CD4-positive, alpha-beta T cell (primary cell): ENCODE data around the gene DAP. TPM values are rescaled to one million over a fixed set of nuclear protein-coding genes. Genes with fewer than 3 reads are reported as not detected.

Experiments
- ATAC-seq: fragments of 200-7000 bp; cut with Tn5 transposase; one replicate; pipeline ENCODE4 v1.10.0; 2022; ENCODE audit warnings: mild to moderate bottlenecking; ENCODE audit not compliant: poor library complexity
- CTCF ChIA-PET: fragments of 350-600 bp; sonication (Branson Sonifier 250); formaldehyde crosslinking; loops from one replicate; lab custom pipeline; 2021; ENCODE audit warnings: antibody characterized with exemption, inconsistent platforms; lab: Charles Lee
- POLR2A ChIA-PET: fragments of 350-600 bp; sonication (Branson Sonifier 250); formaldehyde crosslinking; loops from one replicate; lab custom pipeline; 2021; ENCODE audit warnings: antibody characterized with exemption, inconsistent platforms; lab: Charles Lee
- DNase-seq, 14 experiments: peaks; one replicate each; pipeline ENCODE4 v3.0.0-alpha.2; 2013 to 2020; ENCODE audit warnings: mixed read lengths in 2 of 14
- H3K27ac ChIP-seq, 2 donors: one replicate each; pipeline versions ENCODE4 v1.5.1 to v1.7.0; 2013; ENCODE audit warnings: low read length in 2 of 2, low read depth in 1 of 2, mild to moderate bottlenecking in 1 of 2
- H3K27me3 ChIP-seq, 2 experiments: 1 replicate in 1 of 2; 2 replicates in 1 of 2; pipeline versions ENCODE4 v1.6.1 to v1.7.0; 2013; ENCODE audit warnings: low read length in 2 of 2, control low read depth in 1 of 2, mild to moderate bottlenecking in 1 of 2, moderate library complexity in 1 of 2; ENCODE audit not compliant: insufficient read depth in 2 of 2, control insufficient read depth in 1 of 2
- H3K36me3 ChIP-seq: one replicate; pipeline ENCODE4 v1.6.1; 2013; ENCODE audit warnings: low read length, control low read depth; ENCODE audit not compliant: insufficient read depth
- H3K4me1 ChIP-seq: one replicate; pipeline ENCODE4 v1.6.1; 2013; ENCODE audit warnings: low read length, control low read depth; ENCODE audit not compliant: insufficient read depth
- H3K4me3 ChIP-seq: one replicate; pipeline ENCODE4 v1.5.1; 2013; ENCODE audit warnings: mild to moderate bottlenecking, low read length, moderate library complexity
- H3K9me3 ChIP-seq, 2 experiments: 1 replicate in 1 of 2; 2 replicates in 1 of 2; pipeline versions ENCODE4 v1.6.1 to v1.7.0; 2013; ENCODE audit warnings: low read length in 2 of 2, mild to moderate bottlenecking in 2 of 2, control low read depth in 1 of 2, moderate library complexity in 1 of 2; ENCODE audit not compliant: control insufficient read depth in 1 of 2, insufficient read depth in 1 of 2
- H3K27ac Mint-ChIP-seq: one replicate; pipeline ENCODE4 v1.8.0; 2020; ENCODE audit warnings: mixed read lengths
- H3K27me3 Mint-ChIP-seq: one replicate; pipeline ENCODE4 v1.8.0; 2021; ENCODE audit warnings: mixed read lengths
- H3K36me3 Mint-ChIP-seq: one replicate; pipeline ENCODE4 v1.8.0; 2021; ENCODE audit warnings: low read depth, mixed read lengths
- H3K4me1 Mint-ChIP-seq: one replicate; pipeline ENCODE4 v1.8.0; 2021; ENCODE audit warnings: low read depth, mixed read lengths
- H3K4me3 Mint-ChIP-seq: one replicate; pipeline ENCODE4 v1.8.0; 2020; ENCODE audit warnings: mild to moderate bottlenecking, mixed read lengths
- H3K9me3 Mint-ChIP-seq: one replicate; pipeline ENCODE4 v1.8.0; 2020; ENCODE audit warnings: mixed read lengths
- CTCF ChIP-seq: fragments of 200-600 bp; IDR thresholded peaks from one replicate; pipeline ENCODE4 v1.8.0; 2022; ENCODE audit warnings: antibody characterized with exemption, mild to moderate bottlenecking
- intact Hi-C, 2 experiments: fragments of 100-400 bp; cut with DNase I in 1 of 2; cut with micrococcal nuclease in 1 of 2; formaldehyde crosslinking; loops; one replicate each; pipeline versions ENCODE4 v1.15.1 to v1.9.0; 2023 to 2025; cut with DNase I, micrococcal nuclease
- total RNA-seq, 174 experiments: library from RNA in 2 of 174; stranded (reverse) in 2 of 174; gene quantifications; one replicate each; pipeline ENCODE4 v1.2.3 and lab custom pipeline; 2021 to 2026

DAP gene
- total RNA-seq, 2 experiments from 2014 or later = 33.6 to 35.2 TPM

- DNase-seq (no peak), ATAC-seq (no peak)
- Mint-ChIP-seq H3K9me3 (peaks cover 4% of the 10 kb centered on the region), H3K27ac (no peak overlapping the region), H3K4me1 (no peaks in the 10 kb centered on the region), H3K27me3 (no peaks in the 10 kb centered on the region), H3K4me3 (no peak overlapping the region), H3K36me3 (peaks cover 40% of the 10 kb centered on the region)
- CTCF ChIA-PET = no interaction called here
- POLR2A ChIA-PET = no interaction called here
- TF ChIP-seq CTCF = no peak
- intact Hi-C loops = no loop called here
- Histone ChIP-seq H3K4me3 (no peak overlapping the region), H3K27me3 (no peaks in the 10 kb centered on the region), H3K9me3 (peaks cover 0 to 29% of the 10 kb centered on the region in 2 experiments), H3K36me3 (peaks cover 40% of the 10 kb centered on the region), H3K27ac (no peak overlapping the region), H3K4me1 (no peaks in the 10 kb centered on the region)
Observed at GRCh38 chr5:10676946-10677345, 84.1 kb downstream of the DAP start.

- intact Hi-C loops = no loop called here
- ChIA-PET CTCF (no interaction called here), POLR2A (no interaction called here)
- Mint-ChIP-seq H3K4me1 (no peaks in the 10 kb centered on the region), H3K27me3 (no peaks in the 10 kb centered on the region), H3K36me3 (peaks cover 36% of the 10 kb centered on the region), H3K27ac (no peak overlapping the region), H3K9me3 (peaks cover 4% of the 10 kb centered on the region), H3K4me3 (no peak overlapping the region)
- Histone ChIP-seq H3K36me3 (peaks cover 36% of the 10 kb centered on the region), H3K4me3 (no peak overlapping the region), H3K9me3 (peaks cover 0 to 29% of the 10 kb centered on the region in 2 experiments), H3K27me3 (no peaks in the 10 kb centered on the region), H3K4me1 (no peaks in the 10 kb centered on the region), H3K27ac (no peak overlapping the region)
- no peak for DNase-seq
- TF ChIP-seq CTCF = no peak
- no peak for ATAC-seq
Observed at GRCh38 chr5:10676224-10676623, 84.8 kb downstream of the DAP start.

- Mint-ChIP-seq H3K4me1 (no peaks in the 10 kb centered on the region), H3K27ac (no peak overlapping the region), H3K36me3 (peaks cover 26% of the 10 kb centered on the region), H3K9me3 (peaks cover 4% of the 10 kb centered on the region), H3K27me3 (no peaks in the 10 kb centered on the region), H3K4me3 (no peak overlapping the region)
- no peak overlapping the region for H3K4me3 ChIP-seq
- intact Hi-C loops = no loop called here
- H3K9me3 ChIP-seq = peaks cover 0 to 29% of the 10 kb centered on the region in 2 experiments
- H3K27me3 ChIP-seq = no peaks in the 10 kb centered on the region
- no peak for ATAC-seq
- H3K27ac ChIP-seq = no peak overlapping the region
- CTCF ChIA-PET = no interaction called here
- TF ChIP-seq CTCF = no peak
- POLR2A ChIA-PET = no interaction called here
- no peak for DNase-seq
- H3K36me3 ChIP-seq = peaks cover 26% of the 10 kb centered on the region
- no peaks in the 10 kb centered on the region for H3K4me1 ChIP-seq
Observed at GRCh38 chr5:10675177-10675700, 85.8 kb downstream of the DAP start.
